Measurements from ENCODE around the gene GBGT1.

DNA sequence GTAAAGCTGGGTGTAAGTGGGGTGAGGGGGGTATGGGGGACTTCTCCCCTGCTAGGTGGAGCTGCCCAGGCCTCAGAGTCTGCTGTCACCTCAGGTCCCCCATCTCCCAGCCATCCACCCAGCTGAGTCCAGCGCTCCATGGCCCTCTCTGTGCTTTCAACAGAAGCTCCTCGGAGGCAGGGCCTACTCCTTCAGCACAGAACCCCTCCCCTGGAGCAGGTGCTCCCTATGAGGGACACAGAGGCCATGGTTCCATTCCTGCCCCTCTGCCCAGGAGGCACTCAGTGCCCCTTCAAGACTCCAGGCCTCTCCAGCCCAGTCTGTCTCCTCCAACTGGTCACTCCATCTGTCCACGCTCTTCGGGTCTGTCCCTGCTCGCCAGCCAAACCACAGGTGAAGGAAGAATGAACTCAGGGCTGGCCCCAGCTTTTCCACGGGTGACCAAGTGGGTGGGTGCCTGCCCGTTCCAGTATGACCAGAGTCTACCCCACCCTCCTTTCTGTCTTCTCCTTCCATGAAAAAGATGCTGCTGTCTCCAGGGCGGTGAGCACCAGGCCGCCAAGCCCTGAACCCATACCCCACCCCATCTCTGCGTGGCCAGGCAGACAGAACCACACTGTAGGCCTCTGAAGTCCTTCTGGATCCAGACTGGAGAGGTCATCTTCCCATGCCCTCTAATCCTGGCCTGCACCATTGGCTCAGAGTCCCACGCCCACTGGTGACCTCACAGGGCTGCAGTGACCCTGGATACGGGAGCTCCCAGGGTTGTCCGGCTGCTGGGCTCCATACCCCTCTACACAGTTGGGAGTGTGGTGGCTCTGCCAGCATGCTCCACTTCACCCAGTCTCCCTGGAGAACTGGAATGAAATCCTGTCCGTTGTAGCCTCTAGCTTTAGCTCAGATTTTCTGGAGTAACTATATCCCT, 11.9 kb downstream of the GBGT1 start:
- TF ChIP-seq, protein P1, sequence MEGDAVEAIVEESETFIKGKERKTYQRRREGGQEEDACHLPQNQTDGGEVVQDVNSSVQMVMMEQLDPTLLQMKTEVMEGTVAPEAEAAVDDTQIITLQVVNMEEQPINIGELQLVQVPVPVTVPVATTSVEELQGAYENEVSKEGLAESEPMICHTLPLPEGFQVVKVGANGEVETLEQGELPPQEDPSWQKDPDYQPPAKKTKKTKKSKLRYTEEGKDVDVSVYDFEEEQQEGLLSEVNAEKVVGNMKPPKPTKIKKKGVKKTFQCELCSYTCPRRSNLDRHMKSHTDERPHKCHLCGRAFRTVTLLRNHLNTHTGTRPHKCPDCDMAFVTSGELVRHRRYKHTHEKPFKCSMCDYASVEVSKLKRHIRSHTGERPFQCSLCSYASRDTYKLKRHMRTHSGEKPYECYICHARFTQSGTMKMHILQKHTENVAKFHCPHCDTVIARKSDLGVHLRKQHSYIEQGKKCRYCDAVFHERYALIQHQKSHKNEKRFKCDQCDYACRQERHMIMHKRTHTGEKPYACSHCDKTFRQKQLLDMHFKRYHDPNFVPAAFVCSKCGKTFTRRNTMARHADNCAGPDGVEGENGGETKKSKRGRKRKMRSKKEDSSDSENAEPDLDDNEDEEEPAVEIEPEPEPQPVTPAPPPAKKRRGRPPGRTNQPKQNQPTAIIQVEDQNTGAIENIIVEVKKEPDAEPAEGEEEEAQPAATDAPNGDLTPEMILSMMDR (IDR thresholded peaks at IDR 0.05; ENCODE audit: extremely low read depth in 1 of 2, insufficient read depth in 1 of 2, low read depth in 1 of 2, low read length in 2 of 2): no peak
- no peak for TF ChIP-seq POLR2A (IDR thresholded peaks at IDR 0.05; ENCODE audit: low read depth, low read length)
- TF ChIP-seq EZH2 (IDR thresholded peaks at IDR 0.05; ENCODE audit: borderline replicate concordance, low read depth, low read length, severe bottlenecking): no peak

Data from endothelial cell of umbilical vein (primary cell).